Cardiac muscle cell (in vitro differentiated cells and primary cell): ENCODE data around the gene IL15RA. TPM values are rescaled to one million over a fixed set of nuclear protein-coding genes. Genes with fewer than 3 reads are reported as not detected.

ENCODE experiments used
- DNase-seq, 2 donors: peaks; one replicate each; pipeline versions ENCODE4 v3.0.0 to v3.0.0-alpha.2; 2010 to 2017; ENCODE audit warnings: low read depth in 1 of 2, low spot score in 1 of 2
- H3K27ac ChIP-seq: fragments of 200-600 bp; sonication (generic); 2 replicates; pipeline ENCODE4 v1.5.1; 2016
- H3K27me3 ChIP-seq: fragments of 200-600 bp; sonication (generic); 2 replicates; pipeline ENCODE4 v1.6.0; 2016; ENCODE audit warnings: control low read depth
- H3K36me3 ChIP-seq: fragments of 200-600 bp; sonication (generic); 2 replicates; pipeline ENCODE4 v1.5.1; 2016; ENCODE audit warnings: control low read depth
- H3K4me1 ChIP-seq: fragments of 200-600 bp; sonication (generic); 2 replicates; pipeline ENCODE4 v1.8.1; 2017; ENCODE audit warnings: low read depth, mild to moderate bottlenecking, mixed run types
- H3K4me3 ChIP-seq: fragments of 200-600 bp; sonication (generic); 2 replicates; pipeline ENCODE4 v1.5.1; 2016; ENCODE audit warnings: mild to moderate bottlenecking
- H3K9me3 ChIP-seq: fragments of 200-600 bp; sonication (generic); 2 replicates; pipeline ENCODE4 v1.5.1; 2017; ENCODE audit warnings: low read depth, mild to moderate bottlenecking, control low read depth
- polyA plus RNA-seq: library from polyadenylated mRNA; unstranded; fragments of >200 nt; fragmentation: Nextera tagmentation; extraction: Ambion mirVana; gene quantifications from 2 replicates; pipeline ENCODE4 v1.2.1, GENCODE V29; 2016
- total RNA-seq: library from RNA; depleted of rRNA; stranded (reverse); fragments of >200 nt; gene quantifications from 2 replicates; pipeline ENCODE4 v1.2.3, GENCODE V29; 2016
- TF ChIP-seq, protein P1 (sequence below): IDR thresholded peaks from 2 replicates; pipeline ENCODE4 v1.5.1; 2012; ENCODE audit warnings: low read depth, mild to moderate bottlenecking, low read length

IL15RA gene, protein sequence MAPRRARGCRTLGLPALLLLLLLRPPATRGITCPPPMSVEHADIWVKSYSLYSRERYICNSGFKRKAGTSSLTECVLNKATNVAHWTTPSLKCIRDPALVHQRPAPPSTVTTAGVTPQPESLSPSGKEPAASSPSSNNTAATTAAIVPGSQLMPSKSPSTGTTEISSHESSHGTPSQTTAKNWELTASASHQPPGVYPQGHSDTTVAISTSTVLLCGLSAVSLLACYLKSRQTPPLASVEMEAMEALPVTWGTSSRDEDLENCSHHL
- total RNA-seq (0.21 and 0.27 TPM in 2 replicates), polyA plus RNA-seq (0.36 and 1.4 TPM in 2 replicates)

DNA sequence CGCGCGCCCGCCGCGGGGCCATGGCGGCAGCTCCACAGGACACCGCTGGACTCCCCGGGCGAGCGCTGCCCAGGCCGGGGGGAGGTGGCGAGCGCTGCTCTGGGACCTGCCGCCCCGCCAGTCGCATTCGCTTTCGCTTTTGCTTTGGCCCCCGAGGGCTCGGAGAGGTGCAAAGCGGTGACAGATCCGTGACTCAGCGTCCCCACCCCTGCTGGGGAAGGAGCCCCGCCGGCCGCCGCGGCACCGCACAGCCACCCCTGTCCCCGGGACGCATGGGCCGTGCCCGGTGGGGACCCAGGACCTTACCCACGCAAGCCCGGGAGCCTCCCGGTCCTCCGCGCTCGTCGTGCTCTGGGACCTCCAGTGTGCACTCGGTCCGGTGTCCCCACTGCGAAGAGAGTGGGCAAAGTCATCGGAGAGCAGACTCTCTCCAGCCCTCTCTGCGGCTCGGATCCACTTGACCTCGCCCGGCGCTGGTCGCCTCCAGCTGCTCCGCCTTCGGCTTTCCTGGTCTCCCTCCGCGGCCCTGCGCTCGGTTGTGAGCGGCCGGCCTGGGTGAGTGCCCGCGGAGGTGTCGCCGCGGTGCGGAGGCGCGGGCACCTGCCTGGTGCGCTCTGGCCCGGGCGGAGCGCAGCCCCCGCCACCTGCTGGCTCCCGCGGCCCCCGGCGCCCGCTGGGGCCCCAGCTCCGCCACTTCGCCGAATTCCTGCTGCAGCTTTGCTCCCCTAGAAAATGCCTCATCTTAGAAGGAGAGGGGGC, at the start of gene IL15RA:
Gene IL15RA, minus strand, starts transcription at position 73 of the 759 bp plus-strand sequence. Its CDS starts 51 bp downstream, at position 22.
- peak; percentile 71 to 74 for DNase-seq
- peaks cover 72% of the 10 kb centered on the region for H3K27me3 ChIP-seq
- H3K9me3 ChIP-seq = no peaks in the 10 kb centered on the region
- H3K36me3 ChIP-seq = no peaks in the 10 kb centered on the region
- no peaks in the 10 kb centered on the region for H3K4me1 ChIP-seq
- peak within 1 kb of the TSS; percentile 37 for H3K4me3 ChIP-seq
- TF ChIP-seq, protein P1, sequence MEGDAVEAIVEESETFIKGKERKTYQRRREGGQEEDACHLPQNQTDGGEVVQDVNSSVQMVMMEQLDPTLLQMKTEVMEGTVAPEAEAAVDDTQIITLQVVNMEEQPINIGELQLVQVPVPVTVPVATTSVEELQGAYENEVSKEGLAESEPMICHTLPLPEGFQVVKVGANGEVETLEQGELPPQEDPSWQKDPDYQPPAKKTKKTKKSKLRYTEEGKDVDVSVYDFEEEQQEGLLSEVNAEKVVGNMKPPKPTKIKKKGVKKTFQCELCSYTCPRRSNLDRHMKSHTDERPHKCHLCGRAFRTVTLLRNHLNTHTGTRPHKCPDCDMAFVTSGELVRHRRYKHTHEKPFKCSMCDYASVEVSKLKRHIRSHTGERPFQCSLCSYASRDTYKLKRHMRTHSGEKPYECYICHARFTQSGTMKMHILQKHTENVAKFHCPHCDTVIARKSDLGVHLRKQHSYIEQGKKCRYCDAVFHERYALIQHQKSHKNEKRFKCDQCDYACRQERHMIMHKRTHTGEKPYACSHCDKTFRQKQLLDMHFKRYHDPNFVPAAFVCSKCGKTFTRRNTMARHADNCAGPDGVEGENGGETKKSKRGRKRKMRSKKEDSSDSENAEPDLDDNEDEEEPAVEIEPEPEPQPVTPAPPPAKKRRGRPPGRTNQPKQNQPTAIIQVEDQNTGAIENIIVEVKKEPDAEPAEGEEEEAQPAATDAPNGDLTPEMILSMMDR = no peak
- no peak within 1 kb of the TSS for H3K27ac ChIP-seq

DNA sequence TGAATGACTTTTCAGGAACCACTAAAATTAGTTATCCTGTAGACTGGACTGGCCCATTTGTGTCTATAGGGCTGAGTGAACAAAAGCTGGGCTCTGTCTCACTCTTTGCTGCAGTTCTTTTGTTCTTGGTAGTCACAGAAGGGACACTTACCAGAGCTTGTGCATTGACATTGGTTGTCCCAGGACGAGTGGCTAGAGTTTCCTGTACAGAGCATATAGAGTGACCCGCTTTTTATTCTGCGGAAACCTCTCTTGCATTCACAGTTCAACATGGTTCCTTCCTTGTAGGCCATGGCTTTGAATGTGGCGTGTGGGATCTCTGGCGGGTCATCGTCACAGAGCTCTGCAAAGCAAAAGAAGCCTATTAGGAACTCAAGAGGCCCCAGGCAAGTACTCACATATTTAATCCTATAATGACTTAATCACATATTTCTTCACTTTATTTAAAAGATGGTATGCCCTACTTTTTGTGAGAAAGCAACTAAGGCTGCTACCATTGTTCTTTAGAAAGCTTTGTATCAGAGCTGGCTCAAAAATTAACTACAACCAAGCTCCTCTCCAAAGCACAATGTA, 48.4 kb upstream of the IL15RA start:
- no peaks in the 10 kb centered on the region for H3K4me1 ChIP-seq
- no peak overlapping the region for H3K4me3 ChIP-seq
- H3K36me3 ChIP-seq = no peaks in the 10 kb centered on the region
- no peaks in the 10 kb centered on the region for H3K27me3 ChIP-seq
- TF ChIP-seq, protein P1 = no peak
- no peaks in the 10 kb centered on the region for H3K9me3 ChIP-seq
- DNase-seq = no peak
- H3K27ac ChIP-seq = no peak overlapping the region

DNA sequence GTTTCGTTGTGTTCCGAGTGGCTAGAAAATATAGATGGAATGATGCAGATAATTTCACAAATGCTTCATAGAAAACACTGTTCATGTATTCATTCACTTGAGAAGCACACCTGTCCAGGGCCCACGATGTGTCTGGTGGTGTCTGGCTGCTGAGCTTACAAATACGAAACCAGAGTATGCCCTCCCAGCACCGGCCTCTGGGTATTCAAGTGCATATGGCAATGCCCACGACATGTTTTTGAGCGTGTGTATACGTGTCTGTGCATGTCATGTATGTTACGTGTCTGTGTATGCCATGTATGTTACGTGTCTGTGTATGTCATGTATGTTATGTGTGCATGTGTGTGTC, 47.0 kb upstream of the IL15RA start:
- Histone ChIP-seq H3K27ac (no peak overlapping the region), H3K4me3 (no peak overlapping the region), H3K27me3 (no peaks in the 10 kb centered on the region), H3K4me1 (no peaks in the 10 kb centered on the region), H3K9me3 (no peaks in the 10 kb centered on the region), H3K36me3 (no peaks in the 10 kb centered on the region)
- TF ChIP-seq, protein P1 = no peak
- no peak for DNase-seq

DNA sequence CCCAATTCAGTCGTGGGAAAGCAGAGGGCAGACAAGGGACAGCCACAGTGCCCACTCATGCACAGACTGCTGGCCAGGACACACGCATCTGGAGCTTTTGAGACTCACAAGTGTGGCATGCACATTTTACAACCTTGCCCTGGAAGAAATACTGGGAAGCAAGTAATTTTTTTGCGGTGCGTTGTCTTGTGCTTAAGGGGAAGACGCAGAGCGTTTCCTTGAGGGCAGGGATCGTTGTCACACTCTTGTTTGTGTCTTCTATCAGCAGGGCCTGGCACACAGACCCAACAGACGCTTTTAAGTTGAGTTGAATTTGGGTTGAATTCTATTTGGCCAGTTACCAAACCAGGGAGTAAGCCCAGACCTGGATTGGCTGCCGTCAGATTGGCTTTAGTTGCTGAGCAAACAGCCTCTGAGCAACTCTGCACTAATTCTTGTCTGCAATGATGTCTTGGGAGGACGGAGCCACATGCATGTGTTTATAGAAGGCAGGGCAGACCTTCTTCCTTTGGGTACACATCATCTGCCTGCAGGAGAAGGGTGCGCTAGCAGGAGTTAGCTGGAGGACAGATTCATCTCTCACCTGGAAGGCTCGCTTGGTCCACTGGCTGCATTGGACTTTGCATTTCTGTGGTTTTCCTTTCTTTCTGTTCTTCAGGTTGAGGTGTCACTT, 46.5 kb upstream of the IL15RA start:
- no peak overlapping the region for H3K4me3 ChIP-seq
- no peaks in the 10 kb centered on the region for H3K4me1 ChIP-seq
- DNase-seq = peak in 1 of 2 donors; percentile 12
- no peak overlapping the region for H3K27ac ChIP-seq
- no peaks in the 10 kb centered on the region for H3K36me3 ChIP-seq
- TF ChIP-seq, protein P1 = no peak
- H3K9me3 ChIP-seq = no peaks in the 10 kb centered on the region
- no peaks in the 10 kb centered on the region for H3K27me3 ChIP-seq

DNA sequence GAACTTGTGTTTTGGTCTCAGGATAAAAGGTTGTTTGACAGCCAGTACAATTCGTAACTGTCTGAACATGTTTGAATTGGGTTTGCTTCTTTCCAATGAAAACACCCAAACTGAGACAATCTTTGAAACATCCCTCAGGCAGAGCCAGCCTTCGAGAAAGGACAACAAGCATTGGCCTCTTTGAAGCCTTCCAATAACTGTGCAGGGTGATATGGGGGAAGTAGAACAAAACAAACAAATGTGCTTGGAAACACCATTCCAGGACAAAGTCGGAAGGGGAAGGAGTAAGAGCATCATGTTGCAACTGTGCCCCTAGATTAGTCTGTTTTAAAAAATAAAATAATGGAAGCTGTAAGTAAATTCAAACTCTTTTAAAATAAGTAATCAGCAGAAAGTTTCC, 45.3 kb upstream of the IL15RA start:
- DNase-seq = peak in 1 of 2 donors; percentile 37
- no peaks in the 10 kb centered on the region for H3K27me3 ChIP-seq
- no peaks in the 10 kb centered on the region for H3K9me3 ChIP-seq
- no peaks in the 10 kb centered on the region for H3K36me3 ChIP-seq
- no peak overlapping the region for H3K4me3 ChIP-seq
- no peaks in the 10 kb centered on the region for H3K4me1 ChIP-seq
- no peak overlapping the region for H3K27ac ChIP-seq
- TF ChIP-seq, protein P1 = no peak
